WTC11 (cell line): ENCODE results near the gene PRSS38.

ENCODE experiments used
- ATF1 ChIP-seq: sonication (generic); formaldehyde crosslinking; IDR thresholded peaks from 2 replicates; pipeline ENCODE4 v1.8.1; 2023; ENCODE audit warnings: mild to moderate bottlenecking, moderate library complexity, missing genetic modification reagents
- CTCF ChIP-seq: fragments of 200-600 bp; IDR thresholded peaks from 2 replicates; pipeline ENCODE4 v1.8.0; 2022; ENCODE audit warnings: antibody characterized with exemption
- JUN ChIP-seq: sonication (generic); formaldehyde crosslinking; IDR thresholded peaks from 2 replicates; pipeline ENCODE4 v1.8.0; 2023; ENCODE audit warnings: mild to moderate bottlenecking, missing genetic modification reagents
- NFYB ChIP-seq: sonication (generic); formaldehyde crosslinking; conservative IDR thresholded peaks from 2 replicates; pipeline ENCODE4 v1.8.0; 2022; ENCODE audit warnings: low read depth, missing genetic modification reagents
- NR2C2 ChIP-seq: sonication (generic); formaldehyde crosslinking; IDR thresholded peaks from 2 replicates; pipeline ENCODE4 v1.8.0; 2022; ENCODE audit warnings: mild to moderate bottlenecking, missing genetic modification reagents
- USF2 ChIP-seq: sonication (generic); formaldehyde crosslinking; IDR thresholded peaks from 2 replicates; pipeline ENCODE4 v1.8.1; 2023; ENCODE audit warnings: mild to moderate bottlenecking, missing genetic modification reagents, moderate library complexity
- ZBTB21 ChIP-seq: sonication (generic); formaldehyde crosslinking; IDR thresholded peaks from 2 replicates; pipeline ENCODE4 v1.8.1; 2023; ENCODE audit warnings: mild to moderate bottlenecking, missing genetic modification reagents, borderline replicate concordance
- ZBTB43 ChIP-seq: sonication (generic); formaldehyde crosslinking; IDR thresholded peaks from 2 replicates; pipeline ENCODE4 v1.8.1; 2023; ENCODE audit warnings: mild to moderate bottlenecking, missing genetic modification reagents
- ZNF121 ChIP-seq: sonication (generic); formaldehyde crosslinking; IDR thresholded peaks from 2 replicates; pipeline ENCODE4 v1.8.0; 2023; ENCODE audit warnings: missing genetic modification reagents
- TF ChIP-seq, protein P1 (sequence below): sonication (generic); formaldehyde crosslinking; IDR thresholded peaks from 2 replicates; pipeline ENCODE4 v1.8.0; 2022; ENCODE audit warnings: mild to moderate bottlenecking, missing genetic modification reagents
- TF ChIP-seq, protein P2 (sequence below): sonication (generic); formaldehyde crosslinking; conservative IDR thresholded peaks from 2 replicates; pipeline ENCODE4 v1.8.1; 2023; ENCODE audit warnings: mild to moderate bottlenecking, low read depth, missing genetic modification reagents, moderate library complexity

DNA sequence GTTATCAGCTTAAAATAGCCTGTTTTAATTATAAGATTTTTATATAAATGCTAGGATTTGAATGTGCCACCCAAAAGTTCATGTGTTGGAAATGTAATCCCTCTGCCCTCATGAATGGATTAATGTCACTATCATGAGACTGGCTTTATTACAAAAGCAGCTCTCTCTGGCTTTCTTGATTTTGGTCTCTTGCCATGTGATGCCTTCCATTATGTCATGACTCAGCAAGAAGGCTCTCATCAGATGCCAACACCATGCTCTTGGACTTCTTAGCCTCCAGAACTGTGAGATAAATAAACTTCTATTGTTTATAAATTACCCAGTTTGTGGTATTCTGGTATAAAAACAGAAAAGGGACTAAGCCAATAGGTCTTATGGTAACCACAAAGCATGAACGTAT lies 6.9 kb upstream of the PRSS38 start:
- no peak for TF ChIP-seq CTCF
- no peak for TF ChIP-seq ATF1 (CRISPR knock-in tag)
- no peak for TF ChIP-seq ZNF121 (CRISPR knock-in tag)
- TF ChIP-seq, protein P1, sequence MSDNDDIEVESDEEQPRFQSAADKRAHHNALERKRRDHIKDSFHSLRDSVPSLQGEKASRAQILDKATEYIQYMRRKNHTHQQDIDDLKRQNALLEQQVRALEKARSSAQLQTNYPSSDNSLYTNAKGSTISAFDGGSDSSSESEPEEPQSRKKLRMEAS, result no peak
- no peak for TF ChIP-seq NR2C2 (CRISPR knock-in tag)
- TF ChIP-seq USF2 (CRISPR knock-in tag), result no peak
- TF ChIP-seq ZBTB43 (CRISPR knock-in tag), result no peak
- TF ChIP-seq ZBTB21 (CRISPR knock-in tag), result no peak
- no peak for TF ChIP-seq JUN (CRISPR knock-in tag)
- TF ChIP-seq NFYB (CRISPR knock-in tag), result no peak
- TF ChIP-seq, protein P2, sequence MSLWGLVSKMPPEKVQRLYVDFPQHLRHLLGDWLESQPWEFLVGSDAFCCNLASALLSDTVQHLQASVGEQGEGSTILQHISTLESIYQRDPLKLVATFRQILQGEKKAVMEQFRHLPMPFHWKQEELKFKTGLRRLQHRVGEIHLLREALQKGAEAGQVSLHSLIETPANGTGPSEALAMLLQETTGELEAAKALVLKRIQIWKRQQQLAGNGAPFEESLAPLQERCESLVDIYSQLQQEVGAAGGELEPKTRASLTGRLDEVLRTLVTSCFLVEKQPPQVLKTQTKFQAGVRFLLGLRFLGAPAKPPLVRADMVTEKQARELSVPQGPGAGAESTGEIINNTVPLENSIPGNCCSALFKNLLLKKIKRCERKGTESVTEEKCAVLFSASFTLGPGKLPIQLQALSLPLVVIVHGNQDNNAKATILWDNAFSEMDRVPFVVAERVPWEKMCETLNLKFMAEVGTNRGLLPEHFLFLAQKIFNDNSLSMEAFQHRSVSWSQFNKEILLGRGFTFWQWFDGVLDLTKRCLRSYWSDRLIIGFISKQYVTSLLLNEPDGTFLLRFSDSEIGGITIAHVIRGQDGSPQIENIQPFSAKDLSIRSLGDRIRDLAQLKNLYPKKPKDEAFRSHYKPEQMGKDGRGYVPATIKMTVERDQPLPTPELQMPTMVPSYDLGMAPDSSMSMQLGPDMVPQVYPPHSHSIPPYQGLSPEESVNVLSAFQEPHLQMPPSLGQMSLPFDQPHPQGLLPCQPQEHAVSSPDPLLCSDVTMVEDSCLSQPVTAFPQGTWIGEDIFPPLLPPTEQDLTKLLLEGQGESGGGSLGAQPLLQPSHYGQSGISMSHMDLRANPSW (CRISPR knock-in tag), result no peak
